Measurements from ENCODE around the gene TRPM1.

TRPM1 gene

DNA sequence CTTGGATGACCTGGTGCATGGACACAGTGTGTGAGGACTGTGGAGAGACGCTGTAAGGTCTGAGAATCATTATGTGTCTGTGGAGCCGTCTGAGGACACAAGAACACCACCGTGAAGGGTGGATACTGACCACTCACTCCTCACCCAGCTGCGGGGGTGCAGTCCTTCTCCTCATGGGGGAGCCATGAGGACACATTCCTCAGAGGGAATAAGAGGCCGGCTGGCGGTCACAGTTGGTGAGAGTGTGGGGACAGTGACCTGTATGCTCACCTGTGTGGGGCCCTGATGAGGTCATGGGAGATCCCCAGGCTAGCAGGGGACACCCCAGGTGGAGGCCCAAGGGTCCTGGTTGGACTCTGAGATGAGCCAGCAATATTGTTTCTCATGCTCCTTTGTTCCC is 2.5 kb upstream of the TRPM1 start:
- TF ChIP-seq, protein P1, sequence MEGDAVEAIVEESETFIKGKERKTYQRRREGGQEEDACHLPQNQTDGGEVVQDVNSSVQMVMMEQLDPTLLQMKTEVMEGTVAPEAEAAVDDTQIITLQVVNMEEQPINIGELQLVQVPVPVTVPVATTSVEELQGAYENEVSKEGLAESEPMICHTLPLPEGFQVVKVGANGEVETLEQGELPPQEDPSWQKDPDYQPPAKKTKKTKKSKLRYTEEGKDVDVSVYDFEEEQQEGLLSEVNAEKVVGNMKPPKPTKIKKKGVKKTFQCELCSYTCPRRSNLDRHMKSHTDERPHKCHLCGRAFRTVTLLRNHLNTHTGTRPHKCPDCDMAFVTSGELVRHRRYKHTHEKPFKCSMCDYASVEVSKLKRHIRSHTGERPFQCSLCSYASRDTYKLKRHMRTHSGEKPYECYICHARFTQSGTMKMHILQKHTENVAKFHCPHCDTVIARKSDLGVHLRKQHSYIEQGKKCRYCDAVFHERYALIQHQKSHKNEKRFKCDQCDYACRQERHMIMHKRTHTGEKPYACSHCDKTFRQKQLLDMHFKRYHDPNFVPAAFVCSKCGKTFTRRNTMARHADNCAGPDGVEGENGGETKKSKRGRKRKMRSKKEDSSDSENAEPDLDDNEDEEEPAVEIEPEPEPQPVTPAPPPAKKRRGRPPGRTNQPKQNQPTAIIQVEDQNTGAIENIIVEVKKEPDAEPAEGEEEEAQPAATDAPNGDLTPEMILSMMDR (IDR thresholded peaks at IDR 0.05; ENCODE audit: low read depth, low read length) = no peak
- H3K4me3 ChIP-seq (replicated peaks in 1 of 2; ENCODE audit: low read depth in 2 of 2, low read length in 2 of 2) = no peak overlapping the region
- DNase-seq (ENCODE audit: low read depth in 2 of 2) = no peak

DNA sequence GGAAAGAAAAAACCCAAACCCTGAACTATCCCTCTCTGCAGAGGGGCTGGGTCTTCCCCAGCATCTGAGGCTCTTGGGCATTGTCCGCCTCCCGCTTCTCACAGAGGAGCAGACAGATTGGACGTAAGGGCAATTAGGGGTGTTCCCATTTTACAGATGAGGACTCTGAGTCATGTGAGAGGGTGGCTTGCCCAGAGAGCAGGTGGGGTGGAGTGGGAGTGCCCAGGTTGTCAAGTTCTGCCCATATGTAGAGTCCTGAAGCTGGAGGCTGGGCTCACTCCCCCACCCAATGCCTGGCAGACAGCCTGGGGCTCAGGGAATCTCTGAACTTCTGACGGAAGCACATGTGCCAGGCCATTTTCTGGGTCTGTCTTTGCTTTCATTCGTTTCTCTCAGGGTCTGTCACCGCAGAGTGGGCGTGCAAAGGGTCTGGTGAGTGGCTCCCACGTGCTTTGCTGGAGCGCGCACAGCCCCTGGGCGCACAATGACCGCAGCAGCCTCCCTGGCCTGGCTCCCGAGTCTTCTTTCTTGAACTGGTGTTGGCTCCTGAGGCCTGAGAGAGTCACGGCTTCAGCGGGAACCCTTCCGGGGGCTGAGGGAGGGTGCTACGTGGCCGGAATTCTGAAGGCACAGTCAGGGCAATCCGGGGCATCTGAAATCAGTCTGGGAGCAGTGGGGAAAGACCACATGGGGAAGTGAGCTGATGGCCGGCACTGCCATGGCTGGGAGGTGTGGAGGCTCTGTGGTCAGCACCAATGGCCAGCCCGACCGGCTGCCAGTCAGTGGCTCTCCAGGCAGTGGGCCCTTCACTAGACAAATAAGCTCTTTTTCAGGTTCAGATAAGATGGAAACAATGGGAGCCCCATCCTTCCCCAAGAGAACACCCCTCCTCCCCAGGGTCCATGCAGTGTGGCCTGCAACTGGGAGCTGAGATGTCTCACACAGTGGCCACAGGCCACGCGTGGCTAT is 1.1 kb upstream of the TRPM1 start:
- TF ChIP-seq, protein P1 (IDR thresholded peaks at IDR 0.05; ENCODE audit: low read depth, low read length) = no peak
- no peak for DNase-seq (ENCODE audit: low read depth in 2 of 2)
- H3K4me3 ChIP-seq (replicated peaks in 1 of 2; ENCODE audit: low read depth in 2 of 2, low read length in 2 of 2) = no peak overlapping the region

DNA sequence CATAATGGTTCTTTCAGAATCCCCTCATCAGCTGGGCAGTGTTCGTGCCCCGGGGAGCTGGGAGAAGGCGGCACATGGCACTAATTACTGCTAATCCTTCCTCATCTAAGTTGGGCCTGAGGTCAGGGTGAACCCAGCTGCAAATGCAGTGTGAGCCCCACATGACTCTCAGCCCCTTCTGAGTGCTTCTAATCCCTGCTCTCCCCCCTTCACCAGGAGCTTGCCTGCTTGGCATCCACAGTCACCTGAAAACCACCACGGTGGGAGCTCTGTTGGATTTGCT is 455 bp upstream of the TRPM1 start:
- no peak overlapping the region for H3K4me3 ChIP-seq (replicated peaks in 1 of 2; ENCODE audit: low read depth in 2 of 2, low read length in 2 of 2)
- no peak for DNase-seq (ENCODE audit: low read depth in 2 of 2)
- TF ChIP-seq, protein P1 (IDR thresholded peaks at IDR 0.05; ENCODE audit: low read depth, low read length) = no peak

DNA sequence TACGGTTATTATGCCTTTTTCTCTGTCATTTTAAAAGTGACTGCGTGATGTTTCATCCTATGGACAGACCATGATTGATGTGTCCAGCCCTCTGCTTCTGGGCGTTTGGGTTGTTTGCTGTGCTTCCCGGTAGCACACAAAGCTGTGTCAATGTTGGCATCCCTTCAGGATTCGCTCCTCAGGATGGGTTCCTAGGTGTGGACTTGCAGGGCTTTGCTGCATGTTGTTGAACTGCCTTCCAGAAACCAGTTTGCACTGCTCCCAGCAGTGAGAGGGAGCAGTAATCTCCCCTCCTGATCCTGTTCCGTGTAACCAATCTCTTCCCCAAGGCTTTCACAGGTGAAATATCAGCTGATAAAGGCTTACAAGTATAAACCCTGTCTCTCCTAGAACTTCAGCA is 787 bp downstream of the TRPM1 start:
- no peak for DNase-seq (ENCODE audit: low read depth in 2 of 2)
- no peak overlapping the region for H3K4me3 ChIP-seq (replicated peaks in 1 of 2; ENCODE audit: low read depth in 2 of 2, low read length in 2 of 2)
- TF ChIP-seq, protein P1 (IDR thresholded peaks at IDR 0.05; ENCODE audit: low read depth, low read length) = no peak

DNA sequence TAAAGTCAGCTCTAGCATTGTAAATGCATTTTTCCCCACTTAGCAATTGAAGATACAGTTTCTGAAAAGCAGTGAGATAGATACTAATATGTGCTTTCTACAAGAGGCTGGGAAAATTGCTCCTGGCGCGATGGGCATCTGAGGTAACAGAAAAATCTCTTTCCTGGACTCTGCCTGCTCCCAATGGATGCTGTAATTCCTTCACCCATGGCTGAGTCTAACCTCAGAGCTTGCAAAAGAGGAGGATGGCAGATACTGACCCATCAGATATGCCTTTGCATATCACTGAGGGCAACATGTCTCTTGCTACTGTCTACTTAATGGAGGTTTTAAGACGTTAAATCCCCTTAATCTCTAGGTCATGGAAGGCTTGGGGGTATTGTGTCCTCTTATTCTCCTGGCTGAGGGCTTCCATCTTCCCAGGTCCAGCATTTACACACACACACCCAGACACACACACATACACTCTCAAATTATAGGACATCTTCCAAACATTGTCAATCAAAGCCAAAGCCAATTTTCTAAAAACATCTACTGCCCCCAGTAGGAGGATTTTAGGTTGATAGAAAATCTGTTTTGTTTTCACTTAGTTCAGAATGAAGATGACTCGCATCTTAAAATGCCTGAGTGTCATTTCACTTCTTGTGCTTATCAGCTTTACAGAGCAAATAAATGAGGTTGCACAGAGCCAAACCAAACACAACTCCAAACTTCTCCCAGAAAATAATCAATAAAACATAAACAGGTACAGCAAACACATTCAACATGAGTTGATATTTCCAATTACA is 2.4 kb downstream of the TRPM1 start:
- no peak overlapping the region for H3K4me3 ChIP-seq (replicated peaks in 1 of 2; ENCODE audit: low read depth in 2 of 2, low read length in 2 of 2)
- TF ChIP-seq, protein P1 (IDR thresholded peaks at IDR 0.05; ENCODE audit: low read depth, low read length) = no peak
- no peak for DNase-seq (ENCODE audit: low read depth in 2 of 2)

DNA sequence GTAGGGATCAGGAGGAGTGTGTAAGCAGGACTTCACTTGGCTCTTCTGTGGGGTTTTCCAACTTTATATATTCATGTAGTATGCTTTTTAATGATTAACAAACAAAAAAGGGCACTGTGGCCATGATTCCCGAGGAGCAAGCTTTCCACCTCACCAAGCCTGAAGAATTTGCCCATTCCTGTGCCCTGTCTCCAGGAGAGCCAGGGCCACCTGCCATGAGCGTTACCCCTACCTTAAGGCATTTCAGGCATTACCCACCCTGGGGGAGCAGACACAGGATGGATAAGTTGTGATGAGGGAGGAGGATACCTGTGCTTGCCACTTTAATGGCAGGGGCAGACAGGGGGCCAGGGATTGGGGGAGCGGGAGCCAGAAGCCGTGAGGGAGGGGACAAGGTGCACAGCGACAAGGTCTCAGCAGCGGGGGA is 3.0 kb downstream of the TRPM1 start:
- H3K4me3 ChIP-seq (replicated peaks in 1 of 2; ENCODE audit: low read depth in 2 of 2, low read length in 2 of 2) = no peak overlapping the region
- no peak for DNase-seq (ENCODE audit: low read depth in 2 of 2)
- TF ChIP-seq, protein P1 (IDR thresholded peaks at IDR 0.05; ENCODE audit: low read depth, low read length) = no peak
